HL-60 (cell line): ENCODE measurements around the gene CREB5.

Source experiments
- POLR2AphosphoS5 ChIP-seq: IDR thresholded peaks from 2 replicates; pipeline ENCODE4 v1.6.1; 2012; ENCODE audit warnings: low read depth
- TF ChIP-seq, protein P1 (sequence below): IDR thresholded peaks from one replicate; pipeline ENCODE4 v1.5.1; 2011; ENCODE audit warnings: low read length, control low read depth, inconsistent platforms; ENCODE audit not compliant: insufficient read depth
- TF ChIP-seq, protein P2 (sequence below): IDR thresholded peaks from 2 replicates; pipeline ENCODE4 v1.6.1; 2012; ENCODE audit warnings: low read depth; ENCODE audit not compliant: insufficient replicate concordance

DNA sequence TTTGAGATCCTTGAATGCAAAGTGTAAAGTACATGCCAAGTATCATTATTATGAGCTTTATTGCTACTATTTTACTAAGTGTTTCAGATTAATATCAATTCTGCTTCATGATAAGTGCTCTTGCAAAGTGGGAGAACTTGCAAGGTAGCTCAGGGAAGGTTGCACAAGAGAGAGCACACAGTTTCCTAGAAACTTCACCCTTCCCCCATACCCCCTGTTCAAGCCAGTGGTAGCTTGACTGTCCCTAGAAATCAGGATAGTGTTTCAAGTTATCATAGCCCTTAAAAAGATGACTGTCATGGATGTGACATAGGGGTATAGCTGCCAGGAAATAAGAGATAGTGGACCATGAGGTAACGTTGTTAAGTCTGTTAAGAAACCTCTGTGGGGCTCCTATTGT is 294.3 kb downstream of the CREB5 start:
- TF ChIP-seq POLR2AphosphoS5, result no peak
- TF ChIP-seq, protein P1, sequence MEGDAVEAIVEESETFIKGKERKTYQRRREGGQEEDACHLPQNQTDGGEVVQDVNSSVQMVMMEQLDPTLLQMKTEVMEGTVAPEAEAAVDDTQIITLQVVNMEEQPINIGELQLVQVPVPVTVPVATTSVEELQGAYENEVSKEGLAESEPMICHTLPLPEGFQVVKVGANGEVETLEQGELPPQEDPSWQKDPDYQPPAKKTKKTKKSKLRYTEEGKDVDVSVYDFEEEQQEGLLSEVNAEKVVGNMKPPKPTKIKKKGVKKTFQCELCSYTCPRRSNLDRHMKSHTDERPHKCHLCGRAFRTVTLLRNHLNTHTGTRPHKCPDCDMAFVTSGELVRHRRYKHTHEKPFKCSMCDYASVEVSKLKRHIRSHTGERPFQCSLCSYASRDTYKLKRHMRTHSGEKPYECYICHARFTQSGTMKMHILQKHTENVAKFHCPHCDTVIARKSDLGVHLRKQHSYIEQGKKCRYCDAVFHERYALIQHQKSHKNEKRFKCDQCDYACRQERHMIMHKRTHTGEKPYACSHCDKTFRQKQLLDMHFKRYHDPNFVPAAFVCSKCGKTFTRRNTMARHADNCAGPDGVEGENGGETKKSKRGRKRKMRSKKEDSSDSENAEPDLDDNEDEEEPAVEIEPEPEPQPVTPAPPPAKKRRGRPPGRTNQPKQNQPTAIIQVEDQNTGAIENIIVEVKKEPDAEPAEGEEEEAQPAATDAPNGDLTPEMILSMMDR, result no peak
- TF ChIP-seq, protein P2, sequence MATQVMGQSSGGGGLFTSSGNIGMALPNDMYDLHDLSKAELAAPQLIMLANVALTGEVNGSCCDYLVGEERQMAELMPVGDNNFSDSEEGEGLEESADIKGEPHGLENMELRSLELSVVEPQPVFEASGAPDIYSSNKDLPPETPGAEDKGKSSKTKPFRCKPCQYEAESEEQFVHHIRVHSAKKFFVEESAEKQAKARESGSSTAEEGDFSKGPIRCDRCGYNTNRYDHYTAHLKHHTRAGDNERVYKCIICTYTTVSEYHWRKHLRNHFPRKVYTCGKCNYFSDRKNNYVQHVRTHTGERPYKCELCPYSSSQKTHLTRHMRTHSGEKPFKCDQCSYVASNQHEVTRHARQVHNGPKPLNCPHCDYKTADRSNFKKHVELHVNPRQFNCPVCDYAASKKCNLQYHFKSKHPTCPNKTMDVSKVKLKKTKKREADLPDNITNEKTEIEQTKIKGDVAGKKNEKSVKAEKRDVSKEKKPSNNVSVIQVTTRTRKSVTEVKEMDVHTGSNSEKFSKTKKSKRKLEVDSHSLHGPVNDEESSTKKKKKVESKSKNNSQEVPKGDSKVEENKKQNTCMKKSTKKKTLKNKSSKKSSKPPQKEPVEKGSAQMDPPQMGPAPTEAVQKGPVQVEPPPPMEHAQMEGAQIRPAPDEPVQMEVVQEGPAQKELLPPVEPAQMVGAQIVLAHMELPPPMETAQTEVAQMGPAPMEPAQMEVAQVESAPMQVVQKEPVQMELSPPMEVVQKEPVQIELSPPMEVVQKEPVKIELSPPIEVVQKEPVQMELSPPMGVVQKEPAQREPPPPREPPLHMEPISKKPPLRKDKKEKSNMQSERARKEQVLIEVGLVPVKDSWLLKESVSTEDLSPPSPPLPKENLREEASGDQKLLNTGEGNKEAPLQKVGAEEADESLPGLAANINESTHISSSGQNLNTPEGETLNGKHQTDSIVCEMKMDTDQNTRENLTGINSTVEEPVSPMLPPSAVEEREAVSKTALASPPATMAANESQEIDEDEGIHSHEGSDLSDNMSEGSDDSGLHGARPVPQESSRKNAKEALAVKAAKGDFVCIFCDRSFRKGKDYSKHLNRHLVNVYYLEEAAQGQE, result no peak
